WERI-Rb-1 (cell line): ENCODE measurements around the gene SEC22A.

ENCODE experiments used
- DNase-seq: peaks from one replicate; pipeline ENCODE4 v3.0.0-alpha.2; 2020
- H3K27ac ChIP-seq: fragments of 250-450 bp; sonication (Bioruptor Pico); 2 replicates; pipeline ENCODE4 v1.5.1; 2020; ENCODE audit warnings: mild to moderate bottlenecking, moderate library complexity
- H3K27me3 ChIP-seq: fragments of 250-450 bp; sonication (Bioruptor Pico); 2 replicates; pipeline ENCODE4 v1.5.1; 2021; ENCODE audit warnings: mild to moderate bottlenecking, low read depth, moderate library complexity; ENCODE audit not compliant: insufficient read depth, severe bottlenecking
- H3K36me3 ChIP-seq: fragments of 250-450 bp; sonication (Bioruptor Pico); 2 replicates; pipeline ENCODE4 v1.5.1; 2020; ENCODE audit warnings: mild to moderate bottlenecking, moderate library complexity
- H3K4me3 ChIP-seq: 2 replicates; pipeline ENCODE4 v1.5.1; 2011; ENCODE audit warnings: low read depth, mild to moderate bottlenecking, control low read depth, low read length
- H3K9me3 ChIP-seq: fragments of 250-450 bp; sonication (Bioruptor Pico); 2 replicates; pipeline ENCODE4 v1.5.1; 2021; ENCODE audit warnings: mild to moderate bottlenecking, moderate library complexity; ENCODE audit not compliant: severe bottlenecking
- TF ChIP-seq, protein P1 (sequence below): IDR thresholded peaks from 2 replicates; pipeline ENCODE4 v1.5.1; 2011; ENCODE audit warnings: low read depth, mild to moderate bottlenecking, control low read depth, inconsistent platforms, low read length

Gene SEC22A

GRCh38 chr3:123272547-123272946, 70.8 kb downstream of the SEC22A start:
- DNase-seq, result no peak
- Histone ChIP-seq H3K27ac (no peak overlapping the region), H3K4me3 (no peak overlapping the region)

GRCh38 chr3:123275691-123276090, 73.9 kb downstream of the SEC22A start:
- no peak overlapping the region for H3K27ac ChIP-seq
- TF ChIP-seq, protein P1, sequence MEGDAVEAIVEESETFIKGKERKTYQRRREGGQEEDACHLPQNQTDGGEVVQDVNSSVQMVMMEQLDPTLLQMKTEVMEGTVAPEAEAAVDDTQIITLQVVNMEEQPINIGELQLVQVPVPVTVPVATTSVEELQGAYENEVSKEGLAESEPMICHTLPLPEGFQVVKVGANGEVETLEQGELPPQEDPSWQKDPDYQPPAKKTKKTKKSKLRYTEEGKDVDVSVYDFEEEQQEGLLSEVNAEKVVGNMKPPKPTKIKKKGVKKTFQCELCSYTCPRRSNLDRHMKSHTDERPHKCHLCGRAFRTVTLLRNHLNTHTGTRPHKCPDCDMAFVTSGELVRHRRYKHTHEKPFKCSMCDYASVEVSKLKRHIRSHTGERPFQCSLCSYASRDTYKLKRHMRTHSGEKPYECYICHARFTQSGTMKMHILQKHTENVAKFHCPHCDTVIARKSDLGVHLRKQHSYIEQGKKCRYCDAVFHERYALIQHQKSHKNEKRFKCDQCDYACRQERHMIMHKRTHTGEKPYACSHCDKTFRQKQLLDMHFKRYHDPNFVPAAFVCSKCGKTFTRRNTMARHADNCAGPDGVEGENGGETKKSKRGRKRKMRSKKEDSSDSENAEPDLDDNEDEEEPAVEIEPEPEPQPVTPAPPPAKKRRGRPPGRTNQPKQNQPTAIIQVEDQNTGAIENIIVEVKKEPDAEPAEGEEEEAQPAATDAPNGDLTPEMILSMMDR, result no peak
- no peaks in the 10 kb centered on the region for H3K27me3 ChIP-seq
- no peaks in the 10 kb centered on the region for H3K9me3 ChIP-seq
- no peak for DNase-seq
- no peak overlapping the region for H3K4me3 ChIP-seq
- H3K36me3 ChIP-seq, result peaks cover 9% of the 10 kb centered on the region; the same call in 1 of the 2 replicates

More at GRCh38 chr3:123272547-123272946, 70.8 kb downstream of the SEC22A start:
- Histone ChIP-seq H3K36me3 (peaks cover 9% of the 10 kb centered on the region; the same call in 1 of the 2 replicates), H3K27me3 (no peaks in the 10 kb centered on the region), H3K9me3 (no peaks in the 10 kb centered on the region)
- TF ChIP-seq, protein P1, result no peak

DNA sequence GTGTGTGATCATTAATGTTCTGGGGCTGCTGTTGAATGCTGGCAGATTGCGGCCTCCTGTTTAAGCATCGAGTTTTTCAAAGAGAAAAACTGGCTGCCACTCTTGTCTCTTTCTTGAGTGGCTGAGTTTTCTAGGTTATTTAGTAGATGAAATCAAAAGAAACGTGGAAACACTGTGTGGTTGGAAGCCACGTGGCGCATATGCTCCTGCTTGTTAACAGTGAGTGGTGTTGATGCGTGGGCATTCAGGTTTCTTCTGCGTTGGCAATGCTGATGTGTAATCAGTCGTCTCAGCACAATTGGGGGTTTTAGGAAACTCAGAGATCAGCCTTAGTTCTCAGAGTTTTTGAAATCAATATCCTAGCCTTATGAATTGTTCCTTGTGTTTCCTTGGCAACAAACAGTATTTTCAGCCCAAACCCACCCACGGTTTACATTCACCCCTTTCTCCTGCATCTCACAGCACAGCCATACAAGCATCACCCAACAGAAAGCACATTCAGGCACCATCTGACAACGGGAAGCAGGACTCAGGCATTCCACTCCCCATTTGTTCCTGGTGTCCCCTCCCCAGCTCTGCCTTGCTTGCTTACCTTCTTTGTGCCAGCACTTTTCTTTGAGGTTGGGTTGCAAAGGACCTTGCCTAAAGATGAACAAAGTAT, 74.7 kb downstream of the SEC22A start:
- Histone ChIP-seq H3K27ac (no peak overlapping the region), H3K9me3 (no peaks in the 10 kb centered on the region), H3K36me3 (peaks cover 9% of the 10 kb centered on the region; the same call in 1 of the 2 replicates), H3K27me3 (no peaks in the 10 kb centered on the region), H3K4me3 (no peak overlapping the region)
- TF ChIP-seq, protein P1, result no peak
- no peak for DNase-seq

- Histone ChIP-seq H3K9me3 (no peaks in the 10 kb centered on the region), H3K27me3 (no peaks in the 10 kb centered on the region), H3K4me3 (no peak overlapping the region), H3K36me3 (peaks cover 4% of the 10 kb centered on the region; the same call in 1 of the 2 replicates), H3K27ac (no peak overlapping the region)
- TF ChIP-seq, protein P1, result no peak
- no peak for DNase-seq
Measured at GRCh38 chr3:123277106-123277505, 75.4 kb downstream of the SEC22A start.

- Histone ChIP-seq H3K36me3 (no peaks in the 10 kb centered on the region), H3K9me3 (no peaks in the 10 kb centered on the region), H3K4me3 (no peak overlapping the region), H3K27ac (no peak overlapping the region), H3K27me3 (no peaks in the 10 kb centered on the region)
- DNase-seq, result no peak
- TF ChIP-seq, protein P1, result no peak
Measured at GRCh38 chr3:123278446-123278845, 76.7 kb downstream of the SEC22A start.

DNA sequence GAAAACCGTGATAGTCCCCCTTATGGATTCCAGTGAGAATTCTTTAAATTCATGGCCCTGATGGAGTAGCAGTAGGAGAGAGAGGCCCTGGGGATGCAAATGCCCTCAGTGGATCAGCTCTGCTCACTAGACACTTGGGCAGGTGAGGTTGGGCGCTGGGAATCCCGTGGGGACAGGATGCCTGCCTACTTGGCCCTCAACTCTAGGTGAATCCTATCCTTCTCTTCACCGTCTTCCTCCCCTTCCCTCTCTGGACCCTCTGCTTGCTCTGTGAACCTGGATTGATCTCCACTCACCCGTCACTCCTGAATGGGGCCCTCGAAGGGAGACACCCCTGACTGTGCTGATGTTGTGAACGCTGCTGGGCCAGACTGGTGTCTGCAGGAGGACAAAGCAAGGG, 77.4 kb downstream of the SEC22A start:
- TF ChIP-seq, protein P1, result no peak
- H3K9me3 ChIP-seq, result no peaks in the 10 kb centered on the region
- H3K36me3 ChIP-seq, result no peaks in the 10 kb centered on the region

More for the DNA sequence above, 77.4 kb downstream of the SEC22A start:
- DNase-seq, result no peak
- no peak overlapping the region for H3K4me3 ChIP-seq
- no peak overlapping the region for H3K27ac ChIP-seq
- no peaks in the 10 kb centered on the region for H3K27me3 ChIP-seq
